Measurements from ENCODE around the gene CNN2.

CNN2 gene

DNA sequence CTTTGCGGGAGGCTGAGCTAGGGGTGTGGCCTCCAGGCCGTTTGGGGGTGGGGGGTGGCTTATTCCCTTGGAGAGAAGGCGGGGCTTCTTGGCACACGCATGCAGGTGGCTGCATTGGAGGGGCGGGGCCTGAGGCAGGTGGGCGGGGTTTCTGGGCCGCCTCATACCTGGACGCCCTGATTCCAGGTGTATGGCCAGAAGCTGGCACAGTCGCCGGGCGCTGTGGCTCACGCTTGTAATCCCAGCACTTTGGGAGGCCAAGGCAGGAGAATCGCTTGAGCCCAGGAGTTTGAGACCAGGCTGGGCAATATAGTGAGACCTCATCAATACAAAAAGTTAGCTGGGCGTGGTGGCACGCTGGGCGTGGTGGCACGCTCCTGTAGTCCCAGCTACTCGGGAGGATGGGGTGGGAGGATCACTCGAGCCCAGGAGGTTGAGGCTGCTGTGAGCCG is 21.3 kb downstream of the CNN2 start:
- no peak for DNase-seq

DNA sequence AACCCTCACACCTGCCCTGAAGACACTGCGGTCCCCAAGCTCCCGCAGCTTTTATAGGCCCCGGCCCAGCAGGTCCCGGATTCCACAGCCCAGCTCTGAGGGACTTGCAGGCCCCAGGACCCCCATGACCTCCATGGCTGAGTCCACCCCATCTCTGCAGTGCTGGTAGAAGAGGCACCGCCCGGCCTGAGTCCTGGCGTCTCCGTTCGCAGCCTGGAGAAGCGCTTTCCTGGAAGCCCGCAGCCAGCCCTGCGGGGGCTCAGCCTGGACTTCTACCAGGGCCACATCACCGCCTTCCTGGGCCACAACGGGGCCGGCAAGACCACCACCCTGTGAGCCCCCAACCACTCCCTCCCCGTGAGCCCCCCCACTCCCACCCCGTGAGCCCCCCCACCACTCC is 22.7 kb downstream of the CNN2 start:
- DNase-seq = no peak

- DNase-seq = no peak
Measured at GRCh38 chr19:1049800-1050199, 23.4 kb downstream of the CNN2 start.

GRCh38 chr19:1050989-1051788 is 24.8 kb downstream of the CNN2 start:
- DNase-seq = no peak

DNA sequence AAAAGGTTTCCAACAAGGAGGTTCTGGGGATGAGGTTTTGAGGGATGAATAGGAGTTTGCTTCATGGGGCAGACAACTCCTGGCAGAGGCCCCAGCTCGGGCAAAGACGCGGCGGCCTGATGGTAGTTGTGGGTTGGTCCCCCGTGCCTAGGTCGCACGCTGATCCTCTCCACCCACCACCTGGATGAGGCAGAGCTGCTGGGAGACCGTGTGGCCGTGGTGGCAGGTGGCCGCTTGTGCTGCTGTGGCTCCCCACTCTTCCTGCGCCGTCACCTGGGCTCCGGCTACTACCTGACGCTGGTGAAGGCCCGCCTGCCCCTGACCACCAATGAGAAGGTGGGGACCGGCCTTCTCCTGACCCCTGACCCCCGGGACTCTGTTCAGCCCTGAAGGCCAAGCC is 25.4 kb downstream of the CNN2 start:
- DNase-seq = no peak

- DNase-seq = no peak
Measured at GRCh38 chr19:1052349-1052975, 26.1 kb downstream of the CNN2 start.

- no peak for DNase-seq
Measured at GRCh38 chr19:1053176-1054101, 27.0 kb downstream of the CNN2 start.

GRCh38 chr19:1054102-1055027 is 28.0 kb downstream of the CNN2 start:
- DNase-seq = no peak

- no peak for DNase-seq
Measured at GRCh38 chr19:1055028-1055425, 28.6 kb downstream of the CNN2 start.

DNA sequence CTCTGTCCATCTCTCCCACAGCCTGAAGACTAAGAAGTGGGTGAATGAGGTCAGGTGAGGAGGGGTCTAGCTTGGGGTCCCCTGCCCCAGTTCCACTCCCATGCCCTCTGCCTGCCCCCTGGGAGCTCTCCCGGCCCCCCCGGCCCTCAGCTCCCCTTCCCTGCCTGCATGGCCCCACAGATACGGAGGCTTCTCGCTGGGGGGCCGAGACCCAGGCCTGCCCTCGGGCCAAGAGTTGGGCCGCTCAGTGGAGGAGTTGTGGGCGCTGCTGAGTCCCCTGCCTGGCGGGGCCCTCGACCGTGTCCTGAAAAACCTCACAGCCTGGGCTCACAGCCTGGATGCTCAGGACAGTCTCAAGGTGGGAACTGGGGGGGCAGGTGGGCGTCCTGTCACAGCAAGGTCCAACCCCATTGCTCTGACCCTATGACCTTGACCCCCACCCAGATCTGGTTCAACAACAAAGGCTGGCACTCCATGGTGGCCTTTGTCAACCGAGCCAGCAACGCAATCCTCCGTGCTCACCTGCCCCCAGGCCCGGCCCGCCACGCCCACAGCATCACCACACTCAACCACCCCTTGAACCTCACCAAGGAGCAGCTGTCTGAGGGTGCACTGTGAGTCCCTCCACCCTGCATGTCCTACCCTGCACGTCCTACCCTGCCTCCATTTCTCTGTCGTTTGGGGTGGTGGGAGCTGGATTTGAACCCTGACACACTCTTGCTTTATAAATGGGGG is 29.6 kb downstream of the CNN2 start:
- DNase-seq = no peak

DNA sequence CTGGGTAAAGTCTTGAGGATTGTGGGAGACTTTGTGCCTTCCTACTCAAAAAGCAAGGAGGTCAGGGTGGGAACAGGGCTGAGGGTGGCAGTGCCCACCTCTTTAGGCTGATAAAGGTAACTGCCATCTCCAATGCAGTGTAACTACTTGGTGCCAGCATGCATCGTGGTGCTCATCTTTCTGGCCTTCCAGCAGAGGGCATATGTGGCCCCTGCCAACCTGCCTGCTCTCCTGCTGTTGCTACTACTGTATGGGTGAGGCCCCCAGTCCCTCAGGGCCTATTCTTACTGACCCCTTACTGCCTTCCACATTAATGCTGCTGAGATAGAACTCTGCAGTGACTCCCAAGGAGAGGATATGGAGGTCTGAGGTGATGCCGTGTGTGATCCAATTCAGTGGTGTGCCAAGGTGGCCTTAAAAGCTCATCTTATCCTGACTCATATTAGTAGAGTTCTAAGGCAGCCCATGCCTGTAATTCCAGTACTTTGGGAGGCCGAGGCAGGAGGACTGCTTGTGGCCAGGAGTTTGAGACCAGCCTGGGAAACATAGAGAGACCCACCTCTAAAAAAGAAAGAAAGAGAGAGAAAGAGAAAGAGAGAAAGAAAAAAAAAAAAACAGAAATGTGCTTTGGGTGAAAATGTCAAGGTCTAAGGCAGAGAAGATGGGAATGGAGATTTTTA is 30.9 kb downstream of the CNN2 start:
- DNase-seq = no peak

DNA sequence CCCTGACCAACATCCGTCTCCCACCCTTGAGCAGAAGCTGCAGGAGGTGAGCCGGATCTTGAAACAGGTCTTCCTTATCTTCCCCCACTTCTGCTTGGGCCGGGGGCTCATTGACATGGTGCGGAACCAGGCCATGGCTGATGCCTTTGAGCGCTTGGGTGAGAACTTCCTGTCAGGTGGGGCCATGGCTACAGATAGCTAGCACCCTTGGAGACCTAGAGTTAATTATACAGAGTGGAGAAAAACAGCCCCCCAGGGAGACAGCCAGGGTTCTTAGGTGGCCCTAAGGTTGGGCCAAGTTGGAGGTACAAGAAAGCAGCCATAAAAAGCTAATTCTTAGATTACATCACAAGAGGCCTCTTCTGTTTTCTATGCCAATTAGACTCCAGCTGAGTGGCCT is 31.7 kb downstream of the CNN2 start:
- DNase-seq = no peak

- no peak for DNase-seq
Measured at GRCh38 chr19:1060689-1061088, 34.3 kb downstream of the CNN2 start.

DNA sequence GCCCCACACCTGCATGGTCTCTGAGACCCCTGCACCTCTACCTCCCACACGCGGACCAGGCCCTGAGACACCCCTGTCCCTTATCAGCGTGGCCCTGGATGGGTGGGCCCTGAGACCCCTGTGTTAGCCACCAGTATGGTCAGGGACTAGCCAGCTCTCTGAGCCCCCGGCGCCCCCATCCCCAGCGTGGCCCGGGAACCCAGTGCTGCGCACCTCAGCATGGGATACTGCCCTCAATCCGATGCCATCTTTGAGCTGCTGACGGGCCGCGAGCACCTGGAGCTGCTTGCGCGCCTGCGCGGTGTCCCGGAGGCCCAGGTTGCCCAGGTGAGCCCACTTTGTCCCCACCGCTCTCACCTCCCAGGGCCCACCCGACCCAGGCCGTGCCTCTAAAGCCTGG is 35.6 kb downstream of the CNN2 start:
- DNase-seq = no peak

DNA sequence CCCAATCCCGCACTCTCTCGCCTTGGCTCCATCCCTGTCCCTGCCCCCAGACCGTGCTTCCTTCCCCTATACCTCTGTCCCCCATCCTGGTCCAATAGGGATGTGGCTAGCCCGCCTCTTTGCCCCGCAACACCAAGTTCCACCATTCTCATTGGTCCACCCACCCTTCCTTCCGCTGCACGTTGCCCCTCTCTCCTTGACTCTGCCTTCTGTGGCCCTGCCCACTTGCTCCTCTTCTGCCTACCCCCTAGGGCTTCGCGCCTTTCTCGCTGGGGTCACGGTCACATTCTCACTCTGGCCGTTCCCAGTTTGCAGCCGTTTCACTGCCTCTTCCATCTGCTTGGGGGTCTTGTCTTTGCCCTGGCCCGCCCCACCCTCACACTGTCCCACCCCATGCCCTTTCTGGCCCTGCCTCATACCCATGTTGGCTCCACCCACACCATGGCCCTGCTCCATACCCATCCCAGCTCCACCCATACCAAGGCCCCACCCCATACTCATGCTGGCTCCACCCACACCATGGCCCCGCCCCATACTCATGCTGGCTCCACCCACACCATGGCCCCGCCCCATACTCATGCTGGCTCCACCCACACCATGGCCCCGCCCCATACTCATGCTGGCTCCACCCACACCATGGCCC is 36.1 kb downstream of the CNN2 start:
- DNase-seq = peak in 1 of 56 donors; percentile 62

DNA sequence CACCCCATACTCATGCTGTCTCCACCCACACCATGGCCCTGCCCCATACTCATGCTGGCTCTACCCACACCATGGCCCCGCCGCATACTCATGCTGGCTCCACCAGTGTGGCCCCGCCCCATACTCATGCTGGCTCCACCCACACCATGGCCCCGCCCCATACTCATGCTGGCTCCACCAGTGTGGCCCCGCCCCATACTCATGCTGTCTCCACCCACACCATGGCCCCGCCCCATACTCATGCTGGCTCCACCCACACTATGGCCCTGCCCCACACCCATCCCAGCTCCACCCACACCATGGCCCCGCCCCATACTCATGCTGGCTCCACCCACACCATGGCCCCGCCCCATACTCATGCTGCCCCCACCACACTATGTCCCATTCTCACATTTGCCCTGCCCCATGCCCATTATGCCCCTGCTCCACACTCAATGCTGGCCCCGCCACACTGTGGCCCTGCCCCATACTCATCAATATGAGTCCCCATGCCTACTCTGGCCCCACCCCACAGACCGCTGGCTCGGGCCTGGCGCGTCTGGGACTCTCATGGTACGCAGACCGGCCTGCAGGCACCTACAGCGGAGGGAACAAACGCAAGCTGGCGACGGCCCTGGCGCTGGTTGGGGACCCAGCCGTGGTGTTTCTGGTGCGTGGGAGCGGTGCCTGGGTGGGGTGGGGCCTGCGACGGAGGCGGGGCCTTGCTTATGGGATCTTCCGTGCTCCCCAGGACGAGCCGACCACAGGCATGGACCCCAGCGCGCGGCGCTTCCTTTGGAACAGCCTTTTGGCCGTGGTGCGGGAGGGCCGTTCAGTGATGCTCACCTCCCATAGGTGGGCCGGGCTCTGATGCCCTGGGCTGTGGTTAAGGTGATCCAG is 36.9 kb downstream of the CNN2 start:
- peak in 1 of 56 donors; percentile 65 for DNase-seq

DNA sequence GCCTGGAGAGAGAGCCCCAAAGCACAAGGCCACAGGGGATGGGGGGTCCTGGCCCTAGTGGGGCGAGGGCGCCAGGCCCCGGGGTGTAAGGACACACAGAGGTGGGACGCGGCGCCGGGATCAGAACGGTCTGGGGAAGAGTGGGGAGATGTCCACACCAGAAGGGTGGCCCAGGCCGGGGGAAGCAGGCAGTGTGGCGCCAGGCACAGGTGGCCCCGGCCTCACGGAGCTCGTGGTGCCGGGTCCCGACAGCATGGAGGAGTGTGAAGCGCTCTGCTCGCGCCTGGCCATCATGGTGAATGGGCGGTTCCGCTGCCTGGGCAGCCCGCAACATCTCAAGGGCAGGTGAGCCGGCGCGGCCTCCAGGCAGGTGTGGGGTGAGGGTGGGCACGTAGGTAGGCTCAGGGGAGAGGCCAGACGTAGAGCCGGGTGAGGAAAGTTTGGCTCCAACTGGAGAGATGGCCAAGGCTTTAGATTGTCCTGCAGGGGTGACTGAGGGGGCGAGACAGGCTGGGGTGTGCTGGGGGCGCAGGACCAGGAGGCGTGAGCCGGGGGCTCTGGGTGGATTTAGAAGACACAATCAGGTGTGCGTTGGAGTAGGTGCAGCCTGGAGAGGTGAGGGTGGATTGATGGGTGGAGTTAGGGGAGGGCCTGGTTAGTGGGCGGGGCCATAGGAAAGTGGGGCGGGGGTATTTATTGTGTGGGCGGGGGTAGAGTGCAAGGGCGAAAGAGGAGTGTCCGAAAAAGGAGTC is 37.7 kb downstream of the CNN2 start:
- DNase-seq = no peak

All from amygdala (tissue), 56 donors.